ENCODE results near the gene LMOD2.

LMOD2 gene

DNA sequence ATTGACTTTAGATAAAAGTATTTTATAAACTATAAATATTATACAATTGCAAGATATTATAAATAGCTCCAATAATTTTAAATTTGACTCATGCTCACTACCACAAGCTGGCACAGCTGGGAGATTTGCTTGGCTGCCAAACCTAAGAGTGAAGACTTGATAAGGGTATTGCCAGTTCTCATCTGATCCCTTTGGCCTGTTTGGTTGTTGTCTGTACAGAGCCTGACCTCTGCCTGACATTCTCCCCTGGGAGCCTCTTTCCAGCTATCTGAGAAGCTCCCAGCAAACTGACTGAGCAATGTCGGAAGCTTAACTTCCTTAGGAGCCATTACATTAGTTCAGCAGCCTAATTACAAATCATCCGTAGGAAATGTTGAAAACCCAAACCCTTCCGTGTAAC lies 10.2 kb upstream of the LMOD2 start:
- Histone ChIP-seq H3K27ac (ENCODE audit: low read depth, low read length) (no peak overlapping the region), H3K4me2 (ENCODE audit: low read length) (no peak overlapping the region)

DNA sequence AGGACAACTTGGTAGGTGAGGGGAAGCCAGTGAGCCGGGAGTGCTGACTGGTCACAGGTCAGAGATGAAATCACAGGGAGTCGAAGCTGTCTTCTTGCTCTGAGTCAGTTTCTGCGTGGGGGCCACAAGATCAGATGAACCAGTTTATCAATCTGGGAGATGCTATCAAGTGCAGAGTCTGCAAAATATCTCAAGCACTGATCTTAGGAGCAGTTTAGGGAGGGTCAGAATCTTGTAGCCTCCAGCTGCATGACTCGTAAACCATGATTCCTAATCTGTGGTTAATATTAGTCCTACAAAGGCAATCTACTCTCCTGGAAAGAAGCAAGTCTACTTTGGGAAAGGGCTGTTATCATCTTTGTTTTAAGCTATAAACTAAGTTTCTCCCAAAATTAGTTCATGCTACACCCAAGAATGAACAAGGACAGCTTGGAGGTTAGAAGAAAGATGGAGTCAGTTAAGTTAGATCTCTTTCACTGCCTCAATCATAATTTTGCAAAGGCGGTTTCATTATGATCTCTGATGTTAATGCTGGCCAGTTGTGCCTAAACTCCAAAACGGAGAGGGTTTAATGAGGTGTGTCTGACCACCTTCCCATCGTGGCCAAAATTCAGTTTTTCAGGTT lies 8.4 kb upstream of the LMOD2 start:
- H3K36me3 ChIP-seq (ENCODE audit: control insufficient read depth, low read length) = no peaks in the 10 kb centered on the region

More for the DNA sequence above, 10.2 kb upstream of the LMOD2 start:
- 0 out of 2 replicates have a peak, but pooled peaks cover 3% of the 10 kb centered on the region for H3K27me3 ChIP-seq (ENCODE audit: control insufficient read depth, low read length)
- TF ChIP-seq, protein P1, sequence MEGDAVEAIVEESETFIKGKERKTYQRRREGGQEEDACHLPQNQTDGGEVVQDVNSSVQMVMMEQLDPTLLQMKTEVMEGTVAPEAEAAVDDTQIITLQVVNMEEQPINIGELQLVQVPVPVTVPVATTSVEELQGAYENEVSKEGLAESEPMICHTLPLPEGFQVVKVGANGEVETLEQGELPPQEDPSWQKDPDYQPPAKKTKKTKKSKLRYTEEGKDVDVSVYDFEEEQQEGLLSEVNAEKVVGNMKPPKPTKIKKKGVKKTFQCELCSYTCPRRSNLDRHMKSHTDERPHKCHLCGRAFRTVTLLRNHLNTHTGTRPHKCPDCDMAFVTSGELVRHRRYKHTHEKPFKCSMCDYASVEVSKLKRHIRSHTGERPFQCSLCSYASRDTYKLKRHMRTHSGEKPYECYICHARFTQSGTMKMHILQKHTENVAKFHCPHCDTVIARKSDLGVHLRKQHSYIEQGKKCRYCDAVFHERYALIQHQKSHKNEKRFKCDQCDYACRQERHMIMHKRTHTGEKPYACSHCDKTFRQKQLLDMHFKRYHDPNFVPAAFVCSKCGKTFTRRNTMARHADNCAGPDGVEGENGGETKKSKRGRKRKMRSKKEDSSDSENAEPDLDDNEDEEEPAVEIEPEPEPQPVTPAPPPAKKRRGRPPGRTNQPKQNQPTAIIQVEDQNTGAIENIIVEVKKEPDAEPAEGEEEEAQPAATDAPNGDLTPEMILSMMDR (IDR thresholded peaks at IDR 0.05; ENCODE audit: low read depth, low read length, poor library complexity, severe bottlenecking) = no peak
- TF ChIP-seq EZH2phosphoT487 (IDR thresholded peaks at IDR 0.05; ENCODE audit: borderline replicate concordance, low read length) = no peak
- H3K36me3 ChIP-seq (ENCODE audit: control insufficient read depth, low read length) = no peaks in the 10 kb centered on the region
- no peaks in the 10 kb centered on the region for H3K9me2 ChIP-seq (replicated peaks; ENCODE audit: control insufficient read depth, low read length)
- H3K4me3 ChIP-seq (ENCODE audit: low read length) = no peak overlapping the region
- no peaks in the 10 kb centered on the region for H3K4me1 ChIP-seq (ENCODE audit: control insufficient read depth, low read length)
- H3F3A ChIP-seq (ENCODE audit: control insufficient read depth, insufficient read depth) = no peaks in the 10 kb centered on the region
- no peaks in the 10 kb centered on the region for H3K9me3 ChIP-seq (ENCODE audit: control insufficient read depth, insufficient read depth, low read length)
- no peaks in the 10 kb centered on the region for H4K20me1 ChIP-seq (ENCODE audit: control insufficient read depth, insufficient read depth, low read depth, low read length)
- no peaks in the 10 kb centered on the region for H3K79me2 ChIP-seq (ENCODE audit: control insufficient read depth, low read length)

DNA sequence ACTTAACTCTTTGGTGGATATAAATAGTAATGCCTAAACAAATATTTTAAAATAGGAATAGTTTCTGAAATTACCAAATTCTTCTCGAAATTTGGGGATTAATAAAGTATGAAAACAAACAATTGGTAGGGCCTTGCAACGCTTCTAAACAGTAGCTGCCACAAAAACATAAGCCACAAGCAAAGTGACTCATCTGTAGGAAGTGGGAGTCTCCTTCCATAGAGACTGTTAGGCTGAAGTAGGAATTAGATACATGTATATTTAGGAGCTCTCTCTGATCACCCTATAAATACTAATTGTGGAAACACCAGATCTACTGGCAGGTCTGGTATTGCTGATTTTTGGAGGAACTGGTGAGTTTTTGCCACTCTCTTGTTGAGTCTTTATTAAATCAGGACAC lies 5.7 kb upstream of the LMOD2 start:
- H3K9me3 ChIP-seq (ENCODE audit: control insufficient read depth, insufficient read depth, low read length) = no peaks in the 10 kb centered on the region

More for the DNA sequence above, 8.4 kb upstream of the LMOD2 start:
- no peaks in the 10 kb centered on the region for H3K79me2 ChIP-seq (ENCODE audit: control insufficient read depth, low read length)
- TF ChIP-seq EZH2phosphoT487 (IDR thresholded peaks at IDR 0.05; ENCODE audit: borderline replicate concordance, low read length) = no peak
- TF ChIP-seq, protein P1 (IDR thresholded peaks at IDR 0.05; ENCODE audit: low read depth, low read length, poor library complexity, severe bottlenecking) = no peak
- no peak overlapping the region for H3K27ac ChIP-seq (ENCODE audit: low read depth, low read length)
- H3K27me3 ChIP-seq (ENCODE audit: control insufficient read depth, low read length) = peaks cover 3% of the 10 kb centered on the region; the same call in 1 of the 2 replicates
- no peaks in the 10 kb centered on the region for H4K20me1 ChIP-seq (ENCODE audit: control insufficient read depth, insufficient read depth, low read depth, low read length)
- no peaks in the 10 kb centered on the region for H3F3A ChIP-seq (ENCODE audit: control insufficient read depth, insufficient read depth)
- no peaks in the 10 kb centered on the region for H3K9me2 ChIP-seq (replicated peaks; ENCODE audit: control insufficient read depth, low read length)
- no peak overlapping the region for H3K4me2 ChIP-seq (ENCODE audit: low read length)
- no peaks in the 10 kb centered on the region for H3K9me3 ChIP-seq (ENCODE audit: control insufficient read depth, insufficient read depth, low read length)
- H3K4me1 ChIP-seq (ENCODE audit: control insufficient read depth, low read length) = no peaks in the 10 kb centered on the region
- no peak overlapping the region for H3K4me3 ChIP-seq (ENCODE audit: low read length)

More for the DNA sequence above, 5.7 kb upstream of the LMOD2 start:
- Histone ChIP-seq H3K4me1 (ENCODE audit: control insufficient read depth, low read length) (no peaks in the 10 kb centered on the region), H3K4me2 (ENCODE audit: low read length) (no peak overlapping the region), H3K27ac (ENCODE audit: low read depth, low read length) (no peak overlapping the region), H3K36me3 (ENCODE audit: control insufficient read depth, low read length) (no peaks in the 10 kb centered on the region), H4K20me1 (ENCODE audit: control insufficient read depth, insufficient read depth, low read depth, low read length) (no peaks in the 10 kb centered on the region), H3K79me2 (ENCODE audit: control insufficient read depth, low read length) (no peaks in the 10 kb centered on the region), H3F3A (ENCODE audit: control insufficient read depth, insufficient read depth) (no peaks in the 10 kb centered on the region), H3K4me3 (ENCODE audit: low read length) (no peak overlapping the region), H3K27me3 (ENCODE audit: control insufficient read depth, low read length) (peaks cover 3% of the 10 kb centered on the region; the same call in 1 of the 2 replicates), H3K9me2 (replicated peaks; ENCODE audit: control insufficient read depth, low read length) (no peaks in the 10 kb centered on the region)
- TF ChIP-seq, protein P1 (IDR thresholded peaks at IDR 0.05; ENCODE audit: low read depth, low read length, poor library complexity, severe bottlenecking) = no peak
- no peak for TF ChIP-seq EZH2phosphoT487 (IDR thresholded peaks at IDR 0.05; ENCODE audit: borderline replicate concordance, low read length)

Data from DOHH2 (cell line).